GM23248 (cell line): Measurements from ENCODE around the gene PCED1A. TPM values are rescaled to one million over a fixed set of nuclear protein-coding genes. Genes with fewer than 3 reads are reported as not detected.

Experiments used
- DNase-seq: peaks from one replicate; pipeline ENCODE4 v3.0.0-alpha.2; 2015
- H2AFZ ChIP-seq: fragments of 200-600 bp; sonication (generic); 2 replicates; pipeline ENCODE4 v1.6.1; 2016; ENCODE audit warnings: antibody characterized with exemption
- H3F3A ChIP-seq: fragments of 200-600 bp; sonication (generic); 2 replicates; pipeline ENCODE4 v1.6.1; 2016; ENCODE audit warnings: mild to moderate bottlenecking, antibody characterized with exemption, mixed run types; ENCODE audit not compliant: insufficient read depth
- H3K27ac ChIP-seq: fragments of 200-600 bp; sonication (generic); 2 replicates; pipeline ENCODE4 v1.5.1; 2016; ENCODE audit warnings: mild to moderate bottlenecking
- H3K27me3 ChIP-seq: fragments of 200-600 bp; sonication (generic); replicated peaks from 2 replicates; pipeline ENCODE4 v1.6.1; 2016; ENCODE audit warnings: mild to moderate bottlenecking; ENCODE audit not compliant: insufficient read depth
- H3K36me3 ChIP-seq: fragments of 200-600 bp; sonication (generic); 2 replicates; pipeline ENCODE4 v1.6.1; 2016; ENCODE audit warnings: low read depth, mild to moderate bottlenecking
- H3K4me1 ChIP-seq: fragments of 200-600 bp; sonication (generic); 2 replicates; pipeline ENCODE4 v1.6.1; 2016; ENCODE audit warnings: mild to moderate bottlenecking; ENCODE audit not compliant: insufficient read depth
- H3K4me2 ChIP-seq: fragments of 200-600 bp; sonication (generic); one replicate; pipeline ENCODE4 v1.6.1; 2016; ENCODE audit warnings: mild to moderate bottlenecking; ENCODE audit not compliant: unreplicated experiment
- H3K4me3 ChIP-seq: fragments of 200-600 bp; sonication (generic); 2 replicates; pipeline ENCODE4 v1.5.1; 2016; ENCODE audit warnings: mild to moderate bottlenecking
- H3K79me2 ChIP-seq: fragments of 200-600 bp; sonication (generic); 2 replicates; pipeline ENCODE4 v1.6.1; 2016; ENCODE audit warnings: mild to moderate bottlenecking; ENCODE audit not compliant: insufficient read depth
- H3K9ac ChIP-seq: fragments of 200-600 bp; sonication (generic); 2 replicates; pipeline ENCODE4 v1.6.1; 2016; ENCODE audit warnings: mild to moderate bottlenecking
- H3K9me2 ChIP-seq: fragments of 200-600 bp; sonication (generic); 2 replicates; pipeline ENCODE4 v1.6.1; 2016; ENCODE audit warnings: mixed run types, mild to moderate bottlenecking, moderate library complexity; ENCODE audit not compliant: insufficient read depth
- H3K9me3 ChIP-seq: fragments of 200-600 bp; sonication (generic); one replicate; pipeline ENCODE4 v1.6.1; 2017; ENCODE audit warnings: low read depth
- H4K20me1 ChIP-seq: fragments of 200-600 bp; sonication (generic); 2 replicates; pipeline ENCODE4 v1.6.0; 2016; ENCODE audit not compliant: insufficient read depth
- EZH2 ChIP-seq: fragments of 200-600 bp; sonication (generic); IDR thresholded peaks from 2 replicates; pipeline ENCODE4 v1.6.1; 2018; ENCODE audit warnings: antibody characterized with exemption, mild to moderate bottlenecking; ENCODE audit not compliant: insufficient read depth, poor library complexity, severe bottlenecking
- EZH2phosphoT487 ChIP-seq: fragments of 200-600 bp; sonication (generic); IDR thresholded peaks from 2 replicates; pipeline ENCODE4 v1.6.1; 2018; ENCODE audit warnings: antibody characterized with exemption, moderate library complexity, mild to moderate bottlenecking, low read depth; ENCODE audit not compliant: insufficient read depth
- WGBS, 2 experiments: methylation state at CpG; one replicate each; pipeline ENCODE4 v1.1.6; 2015 to 2017; ENCODE audit warnings: low lambda C conversion rate in 2 of 2, low coverage in 1 of 2; ENCODE audit errors: missing lambda C conversion rate in 2 of 2; 5-methylcytosine and 5-hydroxymethylcytosine counted together
- in situ Hi-C: fragments of 300-500 bp; cut with MboI; formaldehyde crosslinking; loops from 2 replicates; pipeline ENCODE4 v1.15.0; 2020
- polyA plus RNA-seq: library from polyadenylated mRNA; unstranded; fragments of >200 nt; fragmentation: Nextera tagmentation; extraction: Ambion mirVana; gene quantifications from 2 replicates; pipeline ENCODE4 v1.2.1, GENCODE V29; 2016
- total RNA-seq: library from RNA; depleted of rRNA; stranded (reverse); fragments of >200 nt; shearing (Covaris generic); gene quantifications from 2 replicates; pipeline ENCODE4 v1.2.3, GENCODE V29; 2014

The PCED1A gene
- total and polyA plus RNA-seq, 2 experiments from 2014 or later = 17.3 to 39.2 TPM

DNA sequence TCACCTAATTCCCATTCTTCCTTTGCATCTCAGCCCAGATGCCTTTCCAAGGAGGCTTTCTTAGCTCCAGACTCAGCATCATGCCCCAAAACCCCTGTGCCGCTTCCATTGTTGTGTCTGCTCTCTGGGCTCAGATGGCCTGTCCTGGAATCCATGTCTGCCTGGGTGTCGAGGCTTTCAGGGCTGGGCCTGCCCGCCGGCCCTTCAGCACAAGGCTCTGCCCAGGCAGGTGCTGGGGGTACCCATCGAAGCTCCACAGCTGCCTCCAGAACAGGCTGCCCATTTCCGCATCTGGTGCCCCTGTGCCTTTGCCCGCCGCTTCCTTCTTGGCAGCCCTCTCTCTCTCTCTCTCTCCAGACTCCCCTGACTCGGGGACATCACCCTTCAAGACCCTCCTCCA lies 41.2 kb downstream of the PCED1A start:
- WGBS, 2 experiments = 62 to 63% methylated on average over 7 to 9 of the region's 9 CpGs
- no peaks in the 10 kb centered on the region for H3K9me2 ChIP-seq

DNA sequence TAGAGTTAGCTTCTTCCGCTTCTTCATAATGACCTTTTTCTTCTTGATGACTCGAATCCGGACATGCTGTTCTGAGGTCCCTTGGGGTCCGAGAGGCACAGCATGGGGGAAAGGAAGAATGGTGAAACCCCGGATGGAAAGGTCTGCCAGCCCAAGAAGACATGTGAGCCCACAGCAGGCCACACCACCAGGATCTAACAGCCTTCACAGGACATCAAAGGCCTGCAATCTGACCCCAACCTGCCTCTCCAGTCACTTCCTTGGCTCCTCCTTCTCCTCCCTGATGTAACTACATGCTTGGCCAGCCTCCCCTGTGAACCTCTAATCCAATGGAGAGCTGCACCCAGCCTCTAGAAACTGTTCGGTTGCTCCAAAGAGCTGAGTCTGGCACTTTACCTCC lies 41.6 kb downstream of the PCED1A start:
- TF ChIP-seq EZH2 (no peak), EZH2phosphoT487 (no peak)
- peak; percentile 36 for DNase-seq
- H3K27me3 ChIP-seq = peaks cover 46% of the 10 kb centered on the region
- no peaks in the 10 kb centered on the region for H3K9me2 ChIP-seq
- H3K36me3 ChIP-seq = no peaks in the 10 kb centered on the region
- WGBS, 2 experiments = 86 to 93% methylated on average over 6 of the region's 6 CpGs
- no peaks in the 10 kb centered on the region for H3K9me3 ChIP-seq
- no peak overlapping the region for H3K4me2 ChIP-seq
- no peak overlapping the region for H3K4me3 ChIP-seq
- H3K4me1 ChIP-seq = no peaks in the 10 kb centered on the region
- H3K27ac ChIP-seq = no peak overlapping the region
- in situ Hi-C loops = no loop called here
- H3F3A ChIP-seq = no peaks in the 10 kb centered on the region
- H3K9ac ChIP-seq = no peak overlapping the region
- H3K79me2 ChIP-seq = no peaks in the 10 kb centered on the region
- H2AFZ ChIP-seq = no peak overlapping the region
- no peaks in the 10 kb centered on the region for H4K20me1 ChIP-seq

More for the DNA sequence above, 41.2 kb downstream of the PCED1A start:
- Histone ChIP-seq H3K27me3 (peaks cover 51% of the 10 kb centered on the region), H3K27ac (no peak overlapping the region), H3K9ac (no peak overlapping the region), H3K4me3 (no peak overlapping the region), H4K20me1 (no peaks in the 10 kb centered on the region), H3K36me3 (no peaks in the 10 kb centered on the region), H2AFZ (no peak overlapping the region), H3K9me3 (no peaks in the 10 kb centered on the region), H3F3A (no peaks in the 10 kb centered on the region), H3K4me2 (no peak overlapping the region), H3K4me1 (no peaks in the 10 kb centered on the region), H3K79me2 (no peaks in the 10 kb centered on the region)
- in situ Hi-C loops = no loop called here
- TF ChIP-seq EZH2phosphoT487 (no peak), EZH2 (no peak)
- DNase-seq = no peak

GRCh38 chr20:2798095-2798805 lies 42.2 kb downstream of the PCED1A start:
- peaks cover 41% of the 10 kb centered on the region for H3K27me3 ChIP-seq
- in situ Hi-C loops = no loop called here
- H3K27ac ChIP-seq = no peak overlapping the region
- H3K4me2 ChIP-seq = no peak overlapping the region
- WGBS, 2 experiments = 88% methylated on average over 17 to 19 of the region's 19 CpGs
- DNase-seq = no peak
- no peak overlapping the region for H3K4me3 ChIP-seq
- no peaks in the 10 kb centered on the region for H3K9me3 ChIP-seq
- no peaks in the 10 kb centered on the region for H3F3A ChIP-seq
- no peak for TF ChIP-seq EZH2phosphoT487
- no peak for TF ChIP-seq EZH2
- no peaks in the 10 kb centered on the region for H3K79me2 ChIP-seq
- H4K20me1 ChIP-seq = no peaks in the 10 kb centered on the region
- H3K9ac ChIP-seq = no peak overlapping the region
- no peaks in the 10 kb centered on the region for H3K4me1 ChIP-seq
- H2AFZ ChIP-seq = no peak overlapping the region
- no peaks in the 10 kb centered on the region for H3K36me3 ChIP-seq
- no peaks in the 10 kb centered on the region for H3K9me2 ChIP-seq

DNA sequence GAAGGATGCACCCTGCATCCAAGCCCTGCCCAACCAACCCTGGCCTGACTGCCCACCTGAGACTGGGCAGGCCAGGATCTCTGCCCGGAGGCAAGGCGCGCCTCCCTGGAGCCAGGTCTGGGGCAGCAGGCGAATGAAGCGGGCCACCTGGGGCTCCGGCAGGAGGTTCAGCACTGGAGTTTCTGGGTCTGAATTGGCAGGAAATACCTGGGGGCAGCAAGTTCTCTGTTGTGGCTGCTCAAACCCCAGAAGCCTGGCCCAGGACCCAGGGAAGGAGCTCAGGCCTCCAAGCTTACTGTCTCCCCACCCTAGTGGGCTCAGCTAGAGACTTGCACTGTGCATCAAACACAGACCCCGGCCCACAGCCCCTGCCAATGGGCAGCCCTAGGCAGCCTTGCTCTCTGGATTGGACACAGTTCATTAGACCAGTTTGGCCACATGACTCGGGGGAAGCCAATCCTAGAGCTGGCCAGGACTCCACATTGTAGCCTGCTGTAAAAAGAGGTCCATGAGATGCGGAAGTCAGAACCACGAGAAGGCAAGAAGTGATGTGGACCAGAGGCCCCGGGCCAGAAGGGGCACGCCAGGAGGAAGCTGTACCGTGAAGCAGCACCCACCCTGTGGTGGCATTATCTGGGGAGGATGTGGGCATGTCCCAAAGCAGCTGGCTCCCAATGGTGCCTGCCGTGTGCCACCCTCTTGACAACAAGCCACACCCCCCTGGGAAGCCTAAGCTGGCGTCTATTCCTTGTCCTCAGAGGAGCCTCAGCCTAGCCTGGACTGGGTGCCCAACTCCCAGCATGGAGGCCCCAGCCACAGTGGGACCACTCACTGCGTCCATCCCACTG lies 43.1 kb downstream of the PCED1A start:
- no peak for DNase-seq
- Histone ChIP-seq H3F3A (no peaks in the 10 kb centered on the region), H4K20me1 (no peaks in the 10 kb centered on the region), H3K4me2 (no peak overlapping the region), H3K4me1 (no peaks in the 10 kb centered on the region), H3K27ac (no peak overlapping the region), H3K79me2 (no peaks in the 10 kb centered on the region), H3K27me3 (peaks cover 41% of the 10 kb centered on the region), H3K36me3 (no peaks in the 10 kb centered on the region), H2AFZ (no peak overlapping the region), H3K9me3 (no peaks in the 10 kb centered on the region), H3K9ac (no peak overlapping the region), H3K9me2 (no peaks in the 10 kb centered on the region), H3K4me3 (no peak overlapping the region)
- TF ChIP-seq EZH2phosphoT487 (no peak), EZH2 (no peak)
- 67 to 71% methylated on average over 16 of the region's 16 CpGs for WGBS, 2 experiments
- in situ Hi-C loops = no loop called here
